Measurements from ENCODE around the gene TF.

Gene TF

GRCh38 chr3:133827684-133828083 is 81.5 kb downstream of the TF start:
- no peak for TF ChIP-seq FOXP2 (optimal IDR thresholded peaks at IDR 0.05; ENCODE audit: borderline replicate concordance, extremely low read depth, extremely low read length, insufficient read depth)
- no peak for TF ChIP-seq TAF1 (IDR thresholded peaks at IDR 0.05; ENCODE audit: borderline replicate concordance, insufficient read depth, low read length)
- TF ChIP-seq SIN3A (IDR thresholded peaks at IDR 0.05; ENCODE audit: borderline replicate concordance, insufficient read depth, low read length): no peak

- TF ChIP-seq REST (IDR thresholded peaks at IDR 0.05; ENCODE audit: insufficient read depth in 1 of 2, low read depth in 2 of 2, low read length in 2 of 2): no peak
- TF ChIP-seq SIN3A (IDR thresholded peaks at IDR 0.05; ENCODE audit: borderline replicate concordance, insufficient read depth, low read length): no peak
- TF ChIP-seq TAF1 (IDR thresholded peaks at IDR 0.05; ENCODE audit: borderline replicate concordance, insufficient read depth, low read length): no peak
- no peak for TF ChIP-seq FOXP2 (optimal IDR thresholded peaks at IDR 0.05; ENCODE audit: borderline replicate concordance, extremely low read depth, extremely low read length, insufficient read depth)
- no peak for TF ChIP-seq POLR2AphosphoS5 (IDR thresholded peaks at IDR 0.05; ENCODE audit: low read depth, low read length)
Measured at GRCh38 chr3:133828576-133829309, 82.5 kb downstream of the TF start.

- no peak for TF ChIP-seq SIN3A (IDR thresholded peaks at IDR 0.05; ENCODE audit: borderline replicate concordance, insufficient read depth, low read length)
- no peak for TF ChIP-seq REST (IDR thresholded peaks at IDR 0.05; ENCODE audit: insufficient read depth in 1 of 2, low read depth in 2 of 2, low read length in 2 of 2)
- no peak for TF ChIP-seq TAF1 (IDR thresholded peaks at IDR 0.05; ENCODE audit: borderline replicate concordance, insufficient read depth, low read length)
- TF ChIP-seq POLR2AphosphoS5 (IDR thresholded peaks at IDR 0.05; ENCODE audit: low read depth, low read length): no peak
- no peak for TF ChIP-seq FOXP2 (optimal IDR thresholded peaks at IDR 0.05; ENCODE audit: borderline replicate concordance, extremely low read depth, extremely low read length, insufficient read depth)
Measured at GRCh38 chr3:133829310-133829707, 83.1 kb downstream of the TF start.

- no peak for TF ChIP-seq FOXP2 (optimal IDR thresholded peaks at IDR 0.05; ENCODE audit: borderline replicate concordance, extremely low read depth, extremely low read length, insufficient read depth)
- TF ChIP-seq TAF1 (IDR thresholded peaks at IDR 0.05; ENCODE audit: borderline replicate concordance, insufficient read depth, low read length): no peak
- no peak for TF ChIP-seq SIN3A (IDR thresholded peaks at IDR 0.05; ENCODE audit: borderline replicate concordance, insufficient read depth, low read length)
- no peak for TF ChIP-seq REST (IDR thresholded peaks at IDR 0.05; ENCODE audit: insufficient read depth in 1 of 2, low read depth in 2 of 2, low read length in 2 of 2)
- TF ChIP-seq POLR2AphosphoS5 (IDR thresholded peaks at IDR 0.05; ENCODE audit: low read depth, low read length): no peak
Measured at GRCh38 chr3:133830071-133830470, 83.9 kb downstream of the TF start.

GRCh38 chr3:133831966-133832801 is 86.0 kb downstream of the TF start:
- TF ChIP-seq REST (IDR thresholded peaks at IDR 0.05; ENCODE audit: insufficient read depth in 1 of 2, low read depth in 2 of 2, low read length in 2 of 2) (no peak), SIN3A (IDR thresholded peaks at IDR 0.05; ENCODE audit: borderline replicate concordance, insufficient read depth, low read length) (no peak), TAF1 (IDR thresholded peaks at IDR 0.05; ENCODE audit: borderline replicate concordance, insufficient read depth, low read length) (no peak), POLR2AphosphoS5 (IDR thresholded peaks at IDR 0.05; ENCODE audit: low read depth, low read length) (no peak), FOXP2 (optimal IDR thresholded peaks at IDR 0.05; ENCODE audit: borderline replicate concordance, extremely low read depth, extremely low read length, insufficient read depth) (no peak)

All from PFSK-1 (cell line).